GM18511 (cell line): ENCODE results near the gene NABP1.
"Not testable (repeated sequence)": the region's sequence is repeated elsewhere in the genome, so short reads cannot be mapped to it uniquely, and the experiment has no call there.

ENCODE experiments used
- ATAC-seq: cut with Tn5 transposase; IDR thresholded peaks from one replicate; pipeline ENCODE4 v1.9.1; 2021; ENCODE audit warnings: mild to moderate bottlenecking, moderate library complexity; ENCODE audit not compliant: unreplicated experiment

NABP1 gene, protein sequence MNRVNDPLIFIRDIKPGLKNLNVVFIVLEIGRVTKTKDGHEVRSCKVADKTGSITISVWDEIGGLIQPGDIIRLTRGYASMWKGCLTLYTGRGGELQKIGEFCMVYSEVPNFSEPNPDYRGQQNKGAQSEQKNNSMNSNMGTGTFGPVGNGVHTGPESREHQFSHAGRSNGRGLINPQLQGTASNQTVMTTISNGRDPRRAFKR

DNA sequence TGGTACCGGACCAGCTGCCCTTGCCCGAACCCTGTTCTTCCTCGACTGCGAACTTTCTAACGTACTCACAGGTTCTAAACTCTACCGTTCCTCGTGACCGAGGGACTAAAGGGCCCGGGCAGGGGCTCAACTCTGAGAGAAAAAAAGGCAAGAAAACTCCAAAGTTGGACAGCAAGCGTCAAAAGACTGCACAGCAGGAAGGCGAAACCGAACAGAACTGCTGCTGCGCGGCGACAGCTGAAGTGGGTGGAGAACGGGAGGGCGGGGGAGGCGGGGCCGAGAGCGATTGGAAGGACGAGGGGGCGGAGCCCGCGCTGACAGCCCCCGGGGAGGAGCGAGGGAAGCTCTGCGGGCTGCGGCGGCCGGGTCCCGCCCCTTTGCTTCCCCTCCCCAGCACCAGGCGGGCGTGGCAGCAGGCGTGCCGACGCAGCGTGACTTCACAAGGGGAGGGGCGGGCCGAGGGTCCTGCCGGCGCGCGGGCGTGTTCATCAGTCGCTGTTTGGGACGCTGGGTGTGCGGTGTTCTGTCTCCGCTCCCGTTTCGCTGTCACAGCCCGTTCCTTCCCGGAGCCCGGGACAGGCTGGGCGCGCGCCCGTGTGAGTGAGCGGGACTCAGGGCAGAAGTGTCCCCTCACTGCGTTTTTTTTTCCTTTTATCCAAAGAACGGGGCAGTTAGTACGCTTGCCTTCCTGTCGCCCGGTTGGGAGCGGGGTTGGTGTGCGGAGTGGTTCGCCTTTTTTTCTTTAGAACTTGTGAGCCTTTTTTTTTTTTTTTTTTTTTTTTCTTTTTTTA lies at the start of gene NABP1:
NABP1 (plus strand) TSS at position 491 of the 791 bp plus-strand sequence. CDS start 479 bp downstream, outside the sequence.
- peak; percentile 64 for ATAC-seq

DNA sequence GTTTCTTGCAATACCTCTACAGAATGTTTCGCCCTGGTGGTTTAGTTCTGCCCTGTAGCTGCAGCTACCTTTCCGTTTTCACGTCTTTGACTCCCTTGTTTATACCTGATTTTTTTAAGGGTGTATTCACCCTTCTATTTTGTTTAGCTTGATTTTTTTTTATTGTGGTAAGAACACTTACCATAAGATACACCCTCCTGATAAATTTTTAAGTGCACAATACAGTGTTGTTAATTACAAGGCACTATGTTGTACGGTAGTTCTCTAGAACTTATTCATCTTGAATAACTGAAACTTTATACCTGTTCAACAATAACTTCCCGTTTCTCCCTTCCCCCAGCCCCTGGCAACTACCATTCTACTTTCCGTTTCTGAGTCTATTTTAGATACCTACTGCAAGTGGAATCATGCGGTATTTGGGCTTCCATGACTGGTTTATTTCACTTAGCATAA lies 48.9 kb upstream of the NABP1 start:
- ATAC-seq = peak; percentile 69

DNA sequence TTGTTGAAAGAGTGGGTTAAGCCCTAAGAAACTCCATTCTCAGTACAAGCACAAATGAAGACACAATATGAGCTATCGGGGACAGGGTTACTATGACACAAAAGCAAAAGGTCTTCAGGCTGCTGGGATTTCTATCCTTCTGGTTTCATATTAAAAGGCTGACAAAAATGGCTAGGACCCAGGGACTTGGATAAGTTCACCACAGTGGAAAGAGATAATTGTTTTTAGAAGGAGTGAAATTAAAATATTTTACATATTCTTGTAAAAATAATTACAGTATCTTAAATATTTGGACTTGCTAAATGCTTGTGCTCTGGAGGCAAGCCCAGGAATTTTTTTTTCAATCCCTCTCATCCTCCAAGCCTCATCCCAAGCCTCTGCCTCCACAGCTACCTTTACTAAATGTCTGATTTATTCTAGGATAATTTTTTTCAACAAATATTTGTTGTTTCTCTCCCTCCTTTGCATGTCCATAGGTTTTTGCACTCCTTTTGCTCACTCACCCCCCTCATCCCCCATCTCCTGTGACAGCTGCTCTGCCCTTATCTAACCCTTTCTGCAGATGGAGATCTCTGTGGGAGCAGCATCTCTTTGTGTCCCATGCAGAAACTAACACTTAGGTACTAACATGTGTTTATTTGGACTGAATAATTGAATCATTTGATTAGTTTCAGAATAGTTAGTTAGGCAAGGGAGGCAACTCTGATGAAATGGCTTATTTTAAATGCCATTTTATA lies 47.8 kb upstream of the NABP1 start:
- ATAC-seq = no peak

DNA sequence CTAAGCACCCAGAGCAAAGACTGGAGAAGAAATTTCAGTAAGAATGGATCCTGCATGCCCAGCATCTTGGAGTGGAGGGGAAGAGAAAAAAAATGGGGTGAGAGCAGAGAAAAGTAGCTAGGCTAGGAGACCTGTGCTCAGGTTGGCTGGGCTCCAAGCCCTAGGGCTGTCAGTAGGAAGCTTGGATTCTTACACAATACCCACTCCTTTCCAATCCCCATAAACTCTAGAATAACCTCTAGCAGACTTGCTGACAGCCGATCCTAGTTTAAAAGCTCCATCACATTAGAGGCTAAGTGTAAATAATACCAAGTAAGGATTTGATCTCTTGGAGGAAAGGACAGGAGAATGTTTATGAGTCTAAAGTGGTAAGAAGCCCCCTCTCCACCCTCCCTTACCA lies 46.2 kb upstream of the NABP1 start:
- ATAC-seq = no peak

DNA sequence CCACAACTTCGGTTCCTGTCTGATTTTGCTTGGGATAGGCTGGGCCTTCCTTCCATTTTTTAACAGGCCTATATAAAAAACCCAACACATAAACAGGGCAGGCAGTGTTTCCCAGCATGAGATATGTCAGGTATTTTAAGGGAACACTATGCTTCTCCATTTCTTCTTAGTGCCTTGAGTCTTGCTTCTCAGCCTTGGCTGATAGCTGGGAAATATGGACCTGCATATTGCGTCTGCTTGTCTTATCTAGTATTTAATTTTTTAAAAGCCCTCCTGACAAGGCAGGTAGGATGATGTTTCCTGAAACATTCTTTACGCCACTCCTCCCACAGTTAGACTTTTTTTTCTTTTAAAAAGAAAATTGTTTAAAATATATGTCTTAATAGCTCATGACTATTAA lies 45.5 kb upstream of the NABP1 start:
- no peak for ATAC-seq

DNA sequence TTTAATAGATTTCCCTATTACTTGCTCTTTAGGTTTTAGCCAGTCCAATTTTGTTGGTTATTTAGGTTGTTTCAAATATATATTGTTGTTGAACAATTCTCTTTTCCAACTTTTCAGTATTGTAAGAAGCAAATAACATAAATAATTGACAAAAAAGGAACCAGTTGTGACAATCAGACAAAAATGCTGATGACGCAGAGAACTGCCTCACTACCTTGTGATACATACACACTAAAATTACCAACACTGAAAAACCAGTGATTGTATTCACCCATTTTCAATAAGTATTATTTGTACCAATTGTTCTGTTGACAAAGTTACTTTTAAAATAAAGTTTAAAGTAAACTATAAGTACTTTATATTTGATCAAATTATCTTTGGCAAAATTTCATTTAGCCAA lies 43.1 kb upstream of the NABP1 start:
- no peak for ATAC-seq

DNA sequence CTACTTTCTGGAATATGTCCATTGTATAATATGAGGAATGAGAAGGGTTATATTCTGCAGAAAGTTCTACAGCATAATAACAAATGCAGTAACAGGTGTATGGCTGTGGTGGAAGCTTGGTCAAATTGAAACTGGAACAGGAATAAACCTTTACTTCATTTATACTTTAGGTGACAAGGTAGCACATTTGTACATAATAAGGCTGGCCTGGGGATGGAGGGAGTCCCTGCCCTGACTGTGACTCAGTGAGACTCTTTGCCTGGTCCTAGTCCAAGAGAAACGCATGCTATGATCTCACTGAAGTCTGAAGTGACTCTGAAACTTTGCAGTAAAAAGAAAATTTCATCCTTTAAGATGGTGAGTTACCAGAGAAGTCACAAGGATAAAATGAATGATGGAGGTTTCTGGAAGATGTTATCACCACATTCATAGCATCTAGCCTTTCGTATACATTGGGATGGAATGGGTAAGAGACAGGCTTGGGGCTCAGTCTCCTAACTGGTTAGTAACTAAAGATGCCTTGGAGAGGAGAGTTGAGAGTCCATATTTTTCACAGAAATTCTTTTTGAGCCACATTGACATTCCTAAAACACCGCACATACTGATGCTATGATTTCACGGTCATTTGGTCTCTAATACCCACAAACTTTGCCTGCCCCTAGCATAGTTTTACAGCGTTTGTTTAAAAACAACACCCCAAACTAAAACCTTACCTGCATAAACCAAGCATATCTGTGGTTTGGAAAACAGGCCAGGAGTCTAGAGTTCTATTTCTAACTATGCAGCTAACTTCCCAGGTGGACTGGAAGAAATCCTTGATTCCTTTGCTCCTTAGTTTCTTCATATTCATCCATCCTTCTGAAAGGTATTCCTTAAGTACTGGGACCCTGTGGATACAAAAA lies 42.4 kb upstream of the NABP1 start:
- peak; percentile 89 for ATAC-seq

DNA sequence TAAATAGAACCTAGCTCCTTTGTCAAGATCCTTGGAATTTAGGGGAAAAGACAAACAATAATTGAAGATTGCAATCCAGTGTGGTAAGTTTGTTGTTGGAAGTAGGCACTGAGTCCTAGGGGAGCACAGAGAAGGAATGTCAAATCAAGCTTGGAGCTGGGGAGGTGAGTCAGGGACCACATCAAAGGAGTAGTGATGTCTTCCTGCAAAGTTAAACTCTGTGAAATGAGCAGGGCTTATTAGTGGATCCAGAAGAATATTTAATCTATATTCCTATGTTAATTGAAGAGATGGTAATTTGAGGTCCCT lies 41.7 kb upstream of the NABP1 start:
- ATAC-seq = no peak

DNA sequence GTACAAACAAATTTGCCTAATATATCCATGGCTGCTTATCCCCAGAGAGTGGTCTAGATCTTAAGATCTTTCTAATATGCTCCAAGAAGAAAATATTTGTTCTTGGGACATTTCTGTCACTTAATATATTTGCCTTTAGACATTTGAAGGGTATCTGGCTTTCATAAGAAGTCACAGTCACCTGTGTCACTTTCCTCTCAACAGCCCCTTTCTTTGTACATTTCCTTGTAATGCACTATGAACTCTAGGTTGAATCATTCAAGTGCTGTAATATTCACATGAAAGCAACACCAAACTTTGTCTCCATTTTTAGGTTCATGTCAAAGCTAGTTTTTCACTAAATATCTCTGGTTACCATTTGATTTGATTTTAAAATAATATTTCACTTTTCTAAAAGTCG lies 41.4 kb upstream of the NABP1 start:
- ATAC-seq = no peak

DNA sequence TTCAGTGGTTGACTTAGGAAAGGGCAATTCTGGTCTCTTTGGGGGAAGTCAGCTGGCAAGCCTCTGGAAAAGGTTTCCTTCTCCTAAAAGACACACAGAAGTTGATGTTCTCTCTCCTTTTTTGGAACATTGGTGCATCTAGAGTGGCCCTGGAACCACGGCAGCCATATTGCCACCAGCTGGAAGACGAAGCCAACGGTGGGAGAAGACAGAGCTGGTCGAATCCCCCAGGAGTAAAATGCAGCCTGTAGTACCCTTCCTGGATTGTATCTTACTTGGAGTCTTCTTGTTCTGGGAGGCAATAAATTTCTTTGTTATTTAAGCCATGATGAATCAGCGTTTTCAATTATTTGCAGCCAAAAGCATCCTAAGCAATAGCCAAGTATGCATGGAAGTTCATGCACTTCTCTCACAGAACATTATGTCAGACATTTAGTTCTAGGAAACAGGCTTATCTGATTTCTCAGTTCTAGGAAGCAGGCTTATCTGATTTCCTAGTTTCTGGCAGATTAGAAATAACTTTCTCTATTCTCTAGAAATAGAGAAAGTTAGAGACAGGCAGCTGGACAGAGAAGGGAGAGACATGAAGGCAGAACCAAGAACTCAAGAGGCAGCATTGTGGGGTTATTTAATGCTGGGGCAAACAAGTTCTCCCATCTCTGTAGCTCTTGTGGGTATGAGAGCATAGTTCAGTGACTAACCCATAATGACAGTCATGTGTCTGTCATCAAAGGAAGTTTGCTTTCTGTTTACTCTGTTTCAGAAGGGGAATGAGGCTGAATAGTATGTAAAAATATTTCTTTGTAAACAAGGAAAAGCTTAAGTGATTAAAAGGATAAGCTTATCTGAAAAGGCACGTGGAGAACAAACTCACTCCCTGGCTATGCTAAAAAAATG lies 40.5 kb upstream of the NABP1 start:
- ATAC-seq = peak; percentile 72

DNA sequence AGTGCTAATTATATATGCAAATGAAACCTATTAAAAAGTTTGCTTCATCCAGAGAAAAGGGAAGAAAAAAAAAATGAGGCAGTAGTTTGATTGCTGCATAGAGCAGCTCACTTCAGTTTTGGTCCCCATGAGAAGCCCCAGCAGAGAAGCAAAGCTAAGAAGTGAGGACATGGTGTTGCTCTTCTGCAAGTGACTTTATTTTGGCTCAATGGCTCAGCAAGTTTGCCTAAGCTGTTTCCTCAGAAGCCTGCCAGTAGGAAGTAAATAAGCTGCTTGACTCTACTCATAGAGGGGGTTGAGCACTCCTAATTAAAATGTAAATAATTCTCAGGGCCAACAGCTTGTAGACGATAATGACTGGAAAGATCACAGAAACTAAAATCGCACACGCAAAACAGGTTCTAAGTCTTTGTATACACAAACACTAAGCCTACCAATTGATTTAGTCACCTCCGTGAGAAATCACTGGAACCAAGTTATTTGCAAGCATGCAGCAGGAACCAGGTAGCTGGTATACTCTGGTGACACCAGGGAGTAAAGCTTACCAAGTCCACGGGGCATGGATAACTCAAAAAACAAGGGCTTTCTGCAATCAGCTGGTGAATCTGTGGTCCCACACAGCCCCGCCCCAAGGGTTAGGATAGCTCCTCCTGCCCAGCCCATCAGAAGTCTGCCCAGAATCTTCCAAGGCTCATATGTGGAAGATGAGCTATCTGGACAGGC lies 39.7 kb upstream of the NABP1 start:
- peak; percentile 23 for ATAC-seq

DNA sequence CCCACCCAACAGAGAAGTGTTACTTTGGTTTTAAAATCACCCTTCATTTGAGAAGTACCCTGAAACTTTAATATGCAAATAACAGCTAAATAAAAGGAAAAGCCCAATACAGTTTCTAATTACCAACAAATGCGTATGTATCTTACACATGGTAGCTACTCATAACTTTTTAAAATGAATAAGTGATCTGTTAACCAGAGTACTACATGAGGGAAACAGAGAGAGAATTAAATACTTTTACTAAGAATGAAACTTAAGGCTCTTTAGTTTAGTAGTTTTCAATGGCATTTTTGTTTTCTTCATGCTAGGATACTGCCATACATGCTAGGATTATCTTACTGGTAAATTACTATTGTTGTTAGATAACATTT lies 39.1 kb upstream of the NABP1 start:
- ATAC-seq = peak; percentile 23

DNA sequence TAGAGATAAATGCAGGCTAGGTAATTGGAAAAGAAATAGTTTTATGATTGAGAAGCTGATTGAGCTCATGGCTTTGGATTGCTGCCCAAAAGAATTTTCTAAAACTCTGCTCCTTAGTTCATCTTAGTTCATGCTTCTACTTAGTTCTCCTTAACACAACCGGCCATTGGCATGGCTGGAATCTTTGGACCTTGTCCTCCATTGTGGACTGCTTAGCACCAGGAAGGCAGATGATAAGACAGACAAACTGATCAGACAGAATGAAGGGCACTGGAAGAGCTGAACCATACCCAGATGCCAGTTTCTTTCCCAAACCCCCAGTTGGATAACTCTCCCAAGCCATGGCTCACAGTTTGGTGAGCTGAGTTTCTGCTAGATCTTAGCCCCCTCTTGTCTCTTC lies 36.3 kb upstream of the NABP1 start:
- no peak for ATAC-seq

DNA sequence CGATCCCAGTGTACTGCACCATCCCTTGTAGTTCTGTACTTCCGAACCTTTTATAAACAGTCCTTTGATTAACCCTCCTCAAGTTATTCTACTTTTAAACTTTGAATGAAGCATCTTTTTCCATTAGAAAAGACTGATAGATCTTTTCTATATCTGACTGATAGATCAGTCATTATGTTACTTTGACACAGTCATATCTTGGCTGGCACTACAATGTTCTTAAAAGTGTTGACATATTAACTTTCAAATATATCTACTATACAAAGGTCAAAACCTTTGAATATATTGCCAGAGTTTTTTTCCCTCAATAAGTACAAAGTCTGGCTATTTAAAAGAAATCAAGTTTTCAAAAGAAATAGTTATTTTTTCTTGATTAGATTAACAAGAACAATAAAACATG lies 35.4 kb upstream of the NABP1 start:
- no peak for ATAC-seq

DNA sequence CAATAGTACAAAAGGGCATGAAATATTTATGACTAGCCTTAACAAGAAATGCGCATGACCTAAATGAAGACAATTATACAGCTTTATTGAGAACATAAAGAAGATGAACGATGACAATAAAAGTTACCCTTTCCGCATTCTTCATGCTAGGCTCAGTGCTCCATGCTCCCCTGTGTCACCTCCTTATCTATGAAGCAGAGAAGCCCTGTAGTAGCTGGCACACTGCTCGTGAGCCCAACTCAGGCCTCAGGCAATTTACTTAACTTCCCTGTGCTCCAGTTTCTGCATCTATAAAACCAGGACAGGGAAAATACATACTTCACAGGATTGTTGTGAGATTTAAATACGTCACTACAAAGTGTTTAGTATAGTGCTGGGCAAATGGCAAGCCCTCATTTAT lies 34.5 kb upstream of the NABP1 start:
- ATAC-seq = no peak

DNA sequence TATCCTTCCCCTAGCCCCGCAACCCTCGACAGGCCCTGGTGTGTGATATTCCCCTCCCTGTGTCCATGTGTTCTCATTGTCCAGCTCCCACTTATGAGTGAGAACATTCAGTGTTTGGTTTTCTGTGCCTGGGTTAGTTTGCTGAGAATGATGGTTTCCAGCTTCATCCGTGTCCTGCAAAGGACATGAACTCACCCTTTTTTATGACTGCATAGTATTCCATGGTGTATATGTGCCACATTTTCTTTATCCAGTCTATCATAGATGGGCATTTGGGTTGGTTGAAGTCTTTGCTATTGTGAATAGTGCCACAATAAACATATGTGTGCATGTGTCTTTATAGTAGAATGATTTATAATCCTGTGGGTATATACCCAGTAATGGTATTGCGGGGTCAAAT lies 33.3 kb upstream of the NABP1 start:
- not testable (repeated sequence) for ATAC-seq

DNA sequence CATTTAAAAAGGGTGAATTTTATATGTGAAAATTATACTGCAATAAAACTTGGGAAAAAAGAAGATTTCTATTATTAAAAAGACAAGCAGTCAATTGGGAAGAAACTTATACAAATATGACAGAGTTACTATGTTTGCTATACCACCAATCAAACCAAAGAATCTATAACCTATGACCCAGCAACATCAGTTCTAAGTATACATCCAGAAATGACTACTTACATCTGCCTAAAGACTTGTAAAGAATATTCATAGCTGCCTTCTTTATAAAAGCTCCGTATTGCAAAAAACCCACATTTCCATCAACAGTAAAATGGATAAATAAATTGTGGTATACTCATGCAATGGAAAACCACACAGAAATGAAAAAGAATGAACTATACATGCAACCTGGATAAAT lies 32.9 kb upstream of the NABP1 start:
- ATAC-seq = no peak

DNA sequence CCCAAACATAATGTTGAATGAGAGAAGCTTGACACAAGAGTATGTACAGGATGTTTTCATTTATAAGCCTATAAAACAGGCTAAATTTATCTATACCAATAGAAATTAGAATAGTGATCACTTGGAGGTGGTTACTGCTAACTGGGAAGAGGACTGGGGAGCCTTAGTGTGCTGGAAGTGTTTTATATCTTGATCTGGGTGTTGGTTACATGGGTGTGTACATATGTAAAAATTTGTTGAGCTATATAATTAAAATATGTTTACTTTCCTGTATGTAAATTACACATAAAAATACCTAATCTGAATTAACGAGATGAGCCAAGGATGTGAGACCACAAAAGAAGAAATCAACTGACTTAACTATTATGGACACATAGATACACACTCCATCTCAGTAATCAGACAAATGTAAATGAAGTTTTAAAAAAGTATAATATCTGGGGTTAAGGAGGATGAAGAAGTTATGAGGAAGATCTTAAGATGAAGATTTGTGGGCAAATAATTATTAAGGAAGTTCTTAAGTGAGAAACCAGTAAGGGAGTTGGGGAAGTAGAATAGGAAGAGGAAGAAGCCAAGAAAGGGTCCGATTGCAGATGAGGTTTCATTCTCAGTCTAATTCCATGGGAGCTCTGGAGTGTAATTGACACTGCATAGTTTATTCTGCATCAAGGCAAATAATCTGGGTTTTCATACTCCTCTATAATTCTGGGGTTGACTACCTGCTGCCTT lies 32.3 kb upstream of the NABP1 start:
- no peak for ATAC-seq
